ENCODE measurements around the gene PITPNC1.

- no peak for TF ChIP-seq CTCF (IDR thresholded peaks at IDR 0.05)
- no peak for TF ChIP-seq POLR2A (IDR thresholded peaks at IDR 0.05)
Observed at GRCh38 chr17:67452681-67453554, 75.8 kb downstream of the PITPNC1 start.
